Activated CD8-positive, alpha-beta T cell treated with anti-CD3 and anti-CD28 coated beads, Interleukin-2, amount 10 ng/mL, durations not matched to agents 7 days and 5 days (primary cell): ENCODE results near the gene HORMAD2. TPM values are rescaled to one million over a fixed set of nuclear protein-coding genes. Genes with fewer than 3 reads are reported as not detected.

Experiments used
- ATAC-seq: fragments of 150-1000 bp; cut with Tn5 transposase; one replicate; pipeline ENCODE4 v1.10.0; 2021; ENCODE audit warnings: moderate library complexity
- CTCF ChIA-PET: fragments of 350-600 bp; sonication (Branson Sonifier 250); formaldehyde crosslinking; loops from one replicate; lab custom pipeline; 2021; ENCODE audit warnings: antibody characterized with exemption; lab: Charles Lee
- POLR2A ChIA-PET: fragments of 350-600 bp; sonication (Branson Sonifier 250); formaldehyde crosslinking; loops from one replicate; lab custom pipeline; 2021; ENCODE audit warnings: antibody characterized with exemption; lab: Charles Lee
- DNase-seq: peaks from one replicate; pipeline ENCODE4 v3.0.0-alpha.2; 2020
- H3K27ac Mint-ChIP-seq: one replicate; pipeline ENCODE4 v1.8.0; 2021; ENCODE audit warnings: mild to moderate bottlenecking, mixed read lengths
- H3K27me3 Mint-ChIP-seq: one replicate; pipeline ENCODE4 v1.8.0; 2021; ENCODE audit warnings: low read depth, mixed read lengths
- H3K36me3 Mint-ChIP-seq: one replicate; pipeline ENCODE4 v1.8.0; 2021; ENCODE audit warnings: low read depth, mixed read lengths
- H3K4me1 Mint-ChIP-seq: one replicate; pipeline ENCODE4 v1.8.0; 2021; ENCODE audit warnings: low read depth, mixed read lengths
- H3K4me3 Mint-ChIP-seq: one replicate; pipeline ENCODE4 v1.8.0; 2021; ENCODE audit warnings: mild to moderate bottlenecking, mixed read lengths
- H3K9me3 Mint-ChIP-seq: one replicate; pipeline ENCODE4 v1.8.0; 2022; ENCODE audit warnings: mixed read lengths; ENCODE audit not compliant: insufficient read depth
- total RNA-seq, 2 experiments: library from RNA; stranded (reverse); gene quantifications; one replicate each; pipeline ENCODE4 v1.2.3, GENCODE V29; 2021

Gene HORMAD2
- total RNA-seq, 2 experiments from 2014 or later, result not detected

DNA sequence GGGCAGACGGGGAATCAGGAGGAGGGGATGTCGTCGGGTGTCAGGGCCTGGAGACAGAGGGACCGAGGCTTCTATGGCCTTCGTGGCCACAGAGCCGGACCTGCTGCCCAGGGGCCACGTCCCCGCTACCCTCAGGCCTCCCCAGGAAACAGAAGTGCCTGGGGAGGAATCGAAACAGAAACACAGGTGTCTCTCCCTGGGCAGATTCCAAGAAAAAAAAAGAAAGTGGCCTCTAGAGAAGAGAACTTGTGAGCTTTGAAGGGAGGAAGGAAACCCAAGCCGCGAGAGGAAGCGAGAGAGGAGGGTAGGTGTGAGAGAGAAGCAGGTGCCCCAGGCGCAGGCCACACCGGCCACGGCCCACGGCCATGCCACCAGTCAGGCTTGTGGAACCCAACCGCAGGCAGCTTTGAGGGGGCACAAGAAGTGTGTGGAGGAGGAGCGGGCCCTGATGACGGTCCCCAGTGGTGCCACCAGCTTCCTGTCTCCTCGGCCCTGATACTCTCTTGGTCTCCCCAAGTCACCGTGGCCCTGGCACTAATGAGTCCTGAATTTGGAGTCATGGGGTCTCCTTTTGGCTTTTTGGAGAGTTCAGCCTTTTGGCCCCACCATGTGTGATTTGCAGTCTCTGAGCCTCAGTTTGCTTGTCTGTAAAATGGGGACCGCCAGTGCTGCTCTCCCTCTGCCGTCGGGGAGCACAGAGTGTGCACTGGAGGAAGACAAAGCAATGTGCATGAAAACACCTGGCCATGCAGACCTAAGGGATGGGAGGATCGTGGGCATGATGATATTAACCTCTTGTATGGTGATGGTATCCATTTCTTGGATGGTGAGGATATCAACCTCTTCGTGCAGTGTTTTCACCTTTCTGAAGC, 141.1 kb downstream of the HORMAD2 start:
- H3K4me3 Mint-ChIP-seq, result peak overlapping the region; percentile 53
- DNase-seq (peak; percentile 92), ATAC-seq (peak; percentile 82)
- peak overlapping the region; percentile 92 for H3K27ac Mint-ChIP-seq
- ChIA-PET POLR2A (interaction anchor here (0.6 to 2.7 kb wide), 13 partner anchors 15 to 1026 kb away, joined by 3 to 21 read pairs (median 6); partner anchors contain the start of gene LIF), CTCF (interaction anchor here (0.5 to 2.4 kb wide), 11 partner anchors 16 to 908 kb away, joined by 3 to 25 read pairs (median 3); no protein-coding TSS in a partner anchor)
- H3K36me3 Mint-ChIP-seq, result peaks cover 9% of the 10 kb centered on the region
- H3K4me1 Mint-ChIP-seq, result peaks cover 94% of the 10 kb centered on the region
- no peaks in the 10 kb centered on the region for H3K9me3 Mint-ChIP-seq
- no peaks in the 10 kb centered on the region for H3K27me3 Mint-ChIP-seq

DNA sequence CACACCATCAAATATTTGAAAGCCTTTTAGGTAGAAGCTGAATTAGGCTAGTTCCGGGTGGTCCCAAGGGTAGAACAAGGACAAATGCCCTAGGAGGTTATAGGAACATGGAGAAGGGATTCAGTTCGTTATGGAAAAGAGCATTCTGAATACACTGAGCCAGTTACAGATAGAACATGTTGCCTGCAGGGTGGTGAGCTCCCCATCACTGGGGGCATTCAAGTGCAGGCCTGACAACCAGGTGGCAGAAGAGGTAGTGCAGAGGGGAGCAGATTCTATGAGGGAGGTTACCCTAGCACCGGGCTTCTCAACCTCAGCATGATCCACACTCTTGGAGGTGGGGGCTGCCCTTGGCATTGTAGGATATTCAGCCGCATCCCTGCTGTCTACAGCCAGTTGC, 142.1 kb downstream of the HORMAD2 start:
- POLR2A ChIA-PET, result interaction anchor here (2.7 kb wide), 1 partner anchor 26 kb away, joined by 10 read pairs; no protein-coding TSS in a partner anchor
- ATAC-seq (no peak), DNase-seq (no peak)
- CTCF ChIA-PET, result interaction anchor here (0.8 to 1.7 kb wide), 2 partner anchors 37 to 46 kb away, joined by 3 to 5 read pairs; no protein-coding TSS in a partner anchor
- H3K36me3 Mint-ChIP-seq, result peaks cover 8% of the 10 kb centered on the region
- no peaks in the 10 kb centered on the region for H3K27me3 Mint-ChIP-seq
- peaks cover 96% of the 10 kb centered on the region for H3K4me1 Mint-ChIP-seq
- H3K9me3 Mint-ChIP-seq, result no peaks in the 10 kb centered on the region
- H3K27ac Mint-ChIP-seq, result peak overlapping the region; percentile 92
- no peak overlapping the region for H3K4me3 Mint-ChIP-seq

DNA sequence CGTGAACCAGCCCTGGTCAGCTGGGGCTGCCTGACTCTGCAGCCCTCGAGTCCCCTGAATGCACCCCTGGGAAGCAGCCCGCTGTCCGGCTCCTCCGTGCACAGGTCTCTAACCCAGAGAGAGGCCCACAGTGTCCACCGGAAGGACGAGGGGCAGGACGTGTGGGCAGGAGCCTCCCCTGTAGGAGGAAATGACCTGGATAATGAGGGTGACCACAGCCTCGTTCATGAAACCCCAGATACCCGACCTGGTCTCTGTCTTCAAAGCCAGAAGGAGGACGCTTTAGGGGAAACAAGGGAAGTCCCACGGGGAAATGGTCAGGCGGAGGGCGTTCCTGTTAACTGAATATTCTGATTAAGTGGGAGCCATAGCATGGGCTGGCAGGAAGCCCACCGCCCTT, 143.0 kb downstream of the HORMAD2 start:
- CTCF ChIA-PET, result interaction anchor here (2.5 kb wide), 1 partner anchor 45 kb away, joined by 10 read pairs; no protein-coding TSS in a partner anchor
- Mint-ChIP-seq H3K4me3 (no peak overlapping the region), H3K9me3 (no peaks in the 10 kb centered on the region), H3K27ac (peak overlapping the region; percentile 92), H3K27me3 (no peaks in the 10 kb centered on the region), H3K36me3 (peaks cover 8% of the 10 kb centered on the region), H3K4me1 (peaks cover 96% of the 10 kb centered on the region)
- DNase-seq (no peak), ATAC-seq (no peak)
- POLR2A ChIA-PET, result no interaction called here

DNA sequence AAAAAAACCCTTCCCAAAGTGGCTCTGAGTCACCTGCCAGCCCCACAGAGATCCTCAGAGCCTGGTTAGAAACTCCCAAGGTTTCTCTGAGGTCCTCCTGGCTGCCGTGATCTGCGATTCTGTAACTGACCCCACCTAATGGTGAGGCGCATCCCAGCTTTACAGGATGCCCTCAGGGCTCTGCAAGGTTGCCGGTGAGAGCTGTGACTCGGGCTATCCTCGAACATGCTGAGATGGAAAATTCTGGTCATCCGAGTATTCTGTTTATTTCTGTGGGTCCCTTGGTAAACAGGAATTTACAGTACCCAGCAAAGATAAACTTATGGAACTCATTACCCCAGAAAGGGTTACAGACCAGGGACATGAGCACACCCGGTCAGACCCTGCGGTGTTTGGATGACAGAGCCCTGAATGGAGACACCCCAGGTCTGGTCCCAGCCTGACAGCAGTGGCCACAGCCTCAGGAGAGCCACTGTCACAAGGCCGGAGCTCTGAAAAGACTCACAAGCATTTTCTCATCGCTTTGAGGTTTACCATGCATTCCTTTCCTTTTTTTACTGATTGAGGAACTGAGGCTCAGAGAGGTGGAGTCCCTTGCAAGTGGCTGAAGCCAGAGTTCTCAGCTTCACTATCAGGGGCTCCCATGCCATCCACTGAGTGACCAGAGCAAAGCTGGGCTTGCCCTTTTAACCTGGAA, 144.0 kb downstream of the HORMAD2 start:
- DNase-seq (no peak), ATAC-seq (no peak)
- Mint-ChIP-seq H3K27ac (peak overlapping the region; percentile 92), H3K4me1 (peaks cover 100% of the 10 kb centered on the region), H3K27me3 (no peaks in the 10 kb centered on the region), H3K36me3 (peaks cover 8% of the 10 kb centered on the region), H3K4me3 (no peak overlapping the region), H3K9me3 (no peaks in the 10 kb centered on the region)
- POLR2A ChIA-PET, result no interaction called here
- CTCF ChIA-PET, result interaction anchor here (1.0 to 2.5 kb wide), 3 partner anchors 39 to 116 kb away, joined by 5 to 10 read pairs (median 5); no protein-coding TSS in a partner anchor

DNA sequence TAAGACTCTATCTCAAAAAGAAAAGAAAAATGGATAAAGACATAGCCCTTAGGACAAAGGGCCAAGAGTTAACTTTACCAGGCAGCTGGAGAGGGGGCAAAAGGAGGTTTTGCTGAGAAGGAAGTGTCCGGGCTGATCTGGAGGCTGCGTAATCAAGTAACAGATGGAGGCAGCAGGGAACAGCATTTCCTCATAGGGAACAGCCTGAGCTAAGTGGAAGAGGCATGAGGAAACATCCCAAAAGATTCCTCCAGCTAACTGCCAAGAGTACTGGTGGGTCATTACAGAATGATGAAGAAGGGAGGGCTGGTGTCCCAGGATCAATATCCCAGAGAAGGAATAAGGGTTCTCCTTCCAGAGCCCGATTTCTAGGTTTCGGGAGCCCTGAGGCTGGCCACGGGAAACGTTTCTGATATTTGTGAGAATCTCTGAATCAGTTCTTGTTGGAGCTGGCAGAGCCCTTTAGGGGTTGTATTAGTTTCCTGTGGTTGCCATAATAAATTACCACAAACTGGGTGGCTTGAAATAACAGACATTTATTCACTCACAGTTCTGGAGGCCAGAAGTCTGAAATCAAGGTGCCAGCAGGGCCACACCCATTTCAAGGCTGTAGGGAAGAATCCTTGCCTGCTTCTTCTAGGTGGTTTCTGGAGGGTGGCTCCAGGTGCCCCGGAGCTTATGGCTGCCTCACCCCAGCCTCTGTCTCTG, 145.1 kb downstream of the HORMAD2 start:
- no peaks in the 10 kb centered on the region for H3K9me3 Mint-ChIP-seq
- ATAC-seq (no peak), DNase-seq (no peak)
- H3K27me3 Mint-ChIP-seq, result no peaks in the 10 kb centered on the region
- H3K4me3 Mint-ChIP-seq, result no peak overlapping the region
- peaks cover 94% of the 10 kb centered on the region for H3K4me1 Mint-ChIP-seq
- peak overlapping the region; percentile 92 for H3K27ac Mint-ChIP-seq
- ChIA-PET CTCF (interaction anchor here (1.0 to 2.5 kb wide), 3 partner anchors 40 to 117 kb away, joined by 5 to 10 read pairs (median 5); no protein-coding TSS in a partner anchor), POLR2A (no interaction called here)
- H3K36me3 Mint-ChIP-seq, result peaks cover 8% of the 10 kb centered on the region

DNA sequence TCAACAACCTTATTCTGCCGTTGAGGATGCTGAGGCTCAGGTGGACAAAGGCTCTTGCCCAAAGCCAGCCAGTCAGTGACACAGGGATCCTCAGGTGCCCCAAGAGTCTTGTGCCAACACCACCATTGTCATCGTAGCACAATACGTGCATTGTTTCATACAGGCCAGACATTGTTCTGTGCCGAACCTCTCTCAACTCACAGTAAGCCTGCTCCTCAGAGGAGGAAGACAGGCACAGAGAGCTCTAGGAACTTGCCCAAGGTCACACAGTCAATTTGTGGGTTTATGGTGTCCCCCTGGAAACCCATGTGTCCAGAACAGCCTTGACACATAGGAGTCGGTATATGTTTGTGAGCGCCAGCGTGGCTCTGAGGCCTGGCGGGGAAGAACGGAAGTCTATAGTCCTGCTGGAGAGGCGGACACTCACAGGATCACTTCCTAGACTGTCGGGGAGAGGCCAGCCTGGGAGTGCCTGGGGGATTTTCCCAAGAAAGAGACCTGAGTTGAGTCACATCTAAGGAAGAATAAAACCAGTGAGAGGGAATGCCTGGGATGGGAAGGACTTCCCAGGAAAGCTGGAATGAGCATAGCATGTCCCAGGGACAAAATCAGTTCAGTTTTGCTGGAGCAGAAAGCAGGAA, 146.0 kb downstream of the HORMAD2 start:
- no peaks in the 10 kb centered on the region for H3K9me3 Mint-ChIP-seq
- H3K36me3 Mint-ChIP-seq, result peaks cover 8% of the 10 kb centered on the region
- no peaks in the 10 kb centered on the region for H3K27me3 Mint-ChIP-seq
- H3K4me3 Mint-ChIP-seq, result no peak overlapping the region
- POLR2A ChIA-PET, result interaction anchor here (0.8 kb wide), 1 partner anchor 41 kb away, joined by 3 read pairs; no protein-coding TSS in a partner anchor
- CTCF ChIA-PET, result interaction anchor here (0.8 to 1.5 kb wide), 4 partner anchors 29 to 138 kb away, joined by 3 to 6 read pairs (median 3); no protein-coding TSS in a partner anchor
- DNase-seq, result no peak
- ATAC-seq, result no peak
- H3K27ac Mint-ChIP-seq, result peak overlapping the region; percentile 56
- H3K4me1 Mint-ChIP-seq, result peaks cover 89% of the 10 kb centered on the region

Other genes starting within 250 kb of the HORMAD2 start
- gene ASCC2, start 242.2 kb upstream of the HORMAD2 start, total RNA-seq, result 10 to 100 TPM; 86.5 to 91.4 TPM
- gene MTMR3, start 197.3 kb upstream of the HORMAD2 start, total RNA-seq, result 10 to 100 TPM; 21.1 to 26.0 TPM
- 100 to 1,000 TPM; 532 to 569 TPM for gene LIF, start 166.3 kb downstream of the HORMAD2 start, total RNA-seq
- gene OSM, start 186.4 kb downstream of the HORMAD2 start, total RNA-seq, result 100 to 1,000 TPM; 135 to 140 TPM
- 10 to 100 TPM; 24.5 to 25.4 TPM for gene CASTOR1, start 209.0 kb downstream of the HORMAD2 start, total RNA-seq
- 10 to 100 TPM; 47.6 to 49.2 TPM for gene TBC1D10A, start 246.5 kb downstream of the HORMAD2 start, total RNA-seq